HuH-7 (cell line): ENCODE results near the gene ACTRT2.

Experiments used
- DNase-seq: peaks from one replicate; pipeline ENCODE4 v3.0.0; 2011; ENCODE audit warnings: low spot score

The ACTRT2 gene

DNA sequence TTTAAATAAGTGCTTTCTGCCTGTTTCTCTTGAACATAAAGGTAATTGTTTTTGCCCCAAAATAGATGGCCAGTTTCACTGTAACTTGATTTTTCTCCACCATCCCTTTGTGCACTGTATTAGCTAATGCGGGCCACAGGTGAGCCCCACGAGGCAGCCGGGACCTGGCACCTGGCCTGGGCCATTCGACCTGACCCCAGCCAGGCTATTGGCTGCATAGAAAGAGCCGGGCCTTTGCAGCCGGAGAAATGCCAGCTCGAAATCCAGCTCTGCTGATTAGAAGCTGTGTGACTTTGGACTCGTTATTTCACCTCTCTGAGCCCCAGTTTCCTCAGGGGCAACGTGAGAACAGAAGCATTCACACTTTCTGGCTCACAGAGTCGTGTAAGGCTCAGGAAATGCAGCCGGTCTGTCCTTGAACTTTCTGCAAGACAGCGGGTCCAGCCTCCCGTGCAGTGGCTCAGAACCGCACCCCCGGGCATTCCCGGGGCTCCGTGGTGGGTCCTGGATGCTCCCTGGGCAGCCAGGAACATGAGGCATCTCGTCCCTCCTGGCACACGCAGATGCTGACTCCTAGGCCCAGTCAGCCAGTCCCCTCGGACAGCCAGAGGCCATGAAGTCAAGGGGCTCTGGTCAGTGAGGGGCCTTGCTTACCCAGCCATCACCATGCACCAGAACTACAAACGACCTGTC, 37.4 kb upstream of the ACTRT2 start:
- DNase-seq = no peak

DNA sequence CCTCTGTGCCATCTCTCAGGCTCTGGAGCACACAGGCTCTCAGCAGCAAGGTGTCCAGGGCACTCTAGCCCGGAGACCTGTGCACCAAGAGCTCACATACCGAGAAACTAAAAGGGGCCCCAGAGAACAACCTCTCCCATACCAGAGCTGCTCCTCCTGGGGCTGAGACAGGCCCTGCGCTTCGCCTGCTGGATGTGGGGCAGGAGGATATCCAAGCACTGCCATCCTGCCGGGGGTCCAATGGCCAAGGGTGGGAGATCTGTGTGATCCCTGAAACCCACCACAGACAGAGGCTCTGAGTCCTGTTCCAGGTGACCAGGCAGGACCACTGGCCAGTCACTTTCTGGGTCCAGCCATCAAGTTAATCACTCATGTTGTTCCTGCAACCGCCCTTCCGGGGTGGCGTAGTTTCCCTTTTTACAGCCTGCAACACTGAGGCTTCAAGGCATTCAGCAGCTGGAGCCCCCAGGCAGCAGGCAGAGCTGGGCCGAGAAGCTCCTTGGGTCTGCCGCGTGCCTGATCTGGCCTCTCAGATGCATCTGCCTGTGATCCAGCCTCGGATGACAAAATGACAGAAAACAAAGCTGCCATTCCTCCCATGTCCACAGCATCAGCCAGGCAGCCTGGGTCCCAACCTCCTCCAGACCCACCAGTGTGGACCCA, 36.7 kb upstream of the ACTRT2 start:
- no peak for DNase-seq

DNA sequence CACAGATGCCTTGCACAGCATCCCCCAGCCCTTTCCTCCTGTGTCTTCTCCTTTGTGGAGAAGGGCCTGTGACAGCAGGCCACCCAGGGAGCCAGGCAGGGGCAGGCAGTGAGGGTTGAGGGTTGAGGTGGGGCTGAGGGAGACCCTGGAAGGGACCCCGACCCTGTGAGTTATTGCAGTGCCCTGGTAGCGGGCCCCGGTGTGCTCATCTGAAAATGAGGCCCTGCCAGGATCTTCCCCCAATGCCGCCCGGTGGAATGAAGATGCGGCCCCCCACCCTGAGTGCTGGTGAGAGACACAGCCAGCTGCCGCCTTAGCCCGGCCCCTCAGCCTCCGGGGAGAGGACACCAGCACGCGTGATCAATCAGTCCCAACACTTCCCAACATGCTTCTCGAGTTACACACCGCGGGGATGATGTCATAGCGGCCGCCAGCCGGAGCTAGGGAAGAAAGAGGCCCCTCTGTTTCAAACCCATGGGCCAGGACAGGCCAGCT, 36.2 kb upstream of the ACTRT2 start:
- DNase-seq = no peak

GRCh38 chr1:2985694-2986548, 35.3 kb upstream of the ACTRT2 start:
- no peak for DNase-seq

DNA sequence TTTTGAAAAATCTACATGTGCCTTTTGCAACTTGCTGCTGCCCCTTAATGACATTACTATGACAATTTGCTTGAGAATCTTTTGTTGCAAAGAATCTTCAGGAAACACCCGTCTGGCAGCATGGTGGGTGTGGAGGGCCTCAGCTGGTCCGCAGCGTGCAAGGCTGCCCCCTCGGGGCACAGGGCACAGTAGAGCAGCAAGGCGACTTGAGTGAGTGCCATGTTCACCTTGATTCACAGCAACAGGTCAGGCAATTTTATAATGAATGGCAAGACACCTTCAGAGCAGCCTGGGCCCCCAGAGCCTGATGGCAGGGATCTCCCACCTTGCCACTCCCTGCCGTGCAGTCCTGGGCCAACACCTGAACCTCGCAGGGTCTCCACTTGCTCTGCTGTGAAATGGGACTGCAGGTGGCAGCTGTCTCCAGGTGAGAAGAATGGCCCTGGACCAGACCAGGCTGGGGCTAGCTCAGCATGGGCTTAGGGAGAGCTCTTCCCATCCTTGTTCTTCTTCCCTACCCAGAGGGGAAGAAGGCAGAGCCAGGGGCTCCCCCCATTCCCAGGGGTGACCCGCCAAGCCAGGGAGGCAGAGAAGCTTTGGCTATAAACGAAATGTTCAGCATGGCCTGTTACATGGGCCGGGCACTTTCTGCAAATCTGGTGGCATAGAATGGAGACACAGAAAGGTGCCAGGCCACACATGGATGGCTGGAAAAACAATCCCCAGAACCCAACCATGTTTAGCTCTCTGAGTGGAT, 34.5 kb upstream of the ACTRT2 start:
- DNase-seq = no peak

- no peak for DNase-seq
Measured at GRCh38 chr1:2987773-2988172, 33.5 kb upstream of the ACTRT2 start.

DNA sequence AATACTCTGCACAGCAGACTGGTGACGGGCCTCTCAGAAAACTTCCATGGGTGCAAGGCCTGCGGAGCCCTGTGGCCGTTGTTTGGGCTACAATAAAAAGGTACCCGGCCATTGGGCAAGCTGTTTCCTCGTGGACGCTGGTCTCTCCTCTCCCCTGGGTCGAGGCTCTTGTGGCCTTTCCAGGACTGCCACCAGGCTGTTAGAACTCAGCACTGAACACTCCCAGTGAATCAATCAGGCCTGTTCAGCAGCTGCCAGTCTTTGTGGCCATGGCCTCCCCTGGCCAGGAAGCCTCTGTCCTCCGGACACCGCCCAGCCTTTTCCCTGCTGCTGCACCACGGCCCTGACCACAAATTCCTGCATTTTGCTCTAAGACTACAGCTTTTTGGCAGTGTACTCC, 33.0 kb upstream of the ACTRT2 start:
- DNase-seq = no peak

DNA sequence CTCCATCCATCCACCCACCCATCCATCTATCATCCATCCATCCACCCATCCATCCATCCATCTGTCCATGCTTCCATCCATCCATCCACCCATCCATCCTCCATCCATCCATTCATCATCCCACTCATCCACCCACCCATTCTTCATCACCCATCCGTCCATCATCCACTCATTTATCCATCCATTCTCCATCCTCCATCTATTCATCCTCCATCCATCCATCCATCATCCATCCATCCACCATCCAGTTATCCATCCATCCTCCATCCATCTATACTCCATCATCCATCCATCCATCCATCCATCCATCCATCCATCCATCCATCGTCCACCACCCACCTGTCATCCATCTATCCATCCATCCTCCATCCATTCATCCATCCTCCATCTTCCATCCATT, 32.1 kb upstream of the ACTRT2 start:
- no peak for DNase-seq

DNA sequence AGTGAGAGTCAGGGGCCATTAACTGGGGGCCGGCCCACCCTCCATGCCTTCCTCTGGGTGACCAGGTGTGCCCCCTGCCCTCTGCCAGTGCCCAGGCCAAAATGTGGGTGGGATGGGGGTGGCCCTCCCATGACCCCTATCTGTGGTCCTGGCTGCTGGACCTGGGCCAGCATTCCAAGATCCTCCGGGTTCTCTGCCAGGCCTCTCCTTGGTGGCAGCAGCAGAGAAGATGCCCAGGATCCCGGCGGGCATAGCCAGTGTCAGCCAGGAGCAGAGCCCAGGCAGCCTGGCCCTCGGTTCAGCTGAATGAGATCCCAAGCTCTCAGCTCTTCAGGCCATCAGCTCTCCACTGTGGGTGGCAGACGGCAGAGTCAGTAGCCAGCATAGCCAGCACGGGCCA, 31.3 kb upstream of the ACTRT2 start:
- no peak for DNase-seq

DNA sequence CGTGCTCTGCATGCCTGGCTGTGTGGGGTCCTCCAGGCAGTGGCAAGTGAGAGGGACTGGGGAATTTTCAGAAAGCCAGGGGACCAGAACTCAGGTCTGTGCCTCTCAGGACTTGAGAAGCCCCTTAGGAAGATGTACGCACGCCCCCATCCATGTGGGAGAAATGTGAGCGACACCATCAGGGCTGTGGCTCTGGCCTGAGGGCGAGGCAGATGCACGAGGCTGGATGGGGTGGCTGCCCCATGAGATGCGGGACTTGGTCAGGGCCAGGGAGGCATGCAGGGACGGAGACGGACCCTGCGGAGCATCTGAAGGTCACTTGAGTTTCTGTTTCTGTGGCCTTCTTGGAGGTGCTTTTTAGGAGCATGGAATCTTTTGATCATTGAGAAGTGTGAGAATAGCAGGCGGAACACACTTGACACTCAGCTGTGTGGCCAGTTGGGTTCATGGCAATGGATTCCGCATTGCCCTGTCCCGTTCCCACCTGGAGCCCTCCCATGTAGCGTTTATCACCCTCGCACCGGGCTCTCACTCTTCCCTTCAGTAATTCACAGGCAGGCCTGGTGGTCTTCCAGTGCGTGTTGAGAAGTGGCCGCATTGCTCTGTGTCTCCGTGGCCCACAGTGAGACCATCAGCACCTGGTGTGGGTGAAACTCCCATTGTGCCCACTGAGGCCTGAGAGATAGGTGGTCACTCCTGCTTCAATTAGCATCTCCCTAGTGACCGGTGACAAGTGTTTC, 30.7 kb upstream of the ACTRT2 start:
- DNase-seq = no peak

GRCh38 chr1:2991753-2992495, 29.3 kb upstream of the ACTRT2 start:
- DNase-seq = no peak

GRCh38 chr1:2998503-2999100, 22.7 kb upstream of the ACTRT2 start:
- DNase-seq = no peak

DNA sequence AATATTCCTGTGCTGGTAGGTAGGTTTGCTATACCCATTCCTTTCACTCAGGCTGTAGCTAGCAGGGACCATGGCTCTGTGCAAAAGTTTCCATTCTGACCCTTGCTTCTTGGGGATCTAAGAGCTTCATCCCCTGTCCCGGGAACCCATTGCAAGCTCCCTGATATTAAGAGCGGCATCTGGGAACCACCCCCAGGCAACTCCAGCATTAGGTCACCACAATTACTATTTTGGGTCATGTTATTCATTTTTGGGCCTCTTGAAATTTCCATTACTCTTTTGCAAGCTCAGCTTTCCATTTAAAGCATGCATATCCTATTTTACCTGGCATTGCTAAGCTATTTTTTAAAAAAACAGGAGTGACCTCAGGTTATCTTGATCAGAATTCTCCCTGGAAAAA, 22.1 kb upstream of the ACTRT2 start:
- no peak for DNase-seq

DNA sequence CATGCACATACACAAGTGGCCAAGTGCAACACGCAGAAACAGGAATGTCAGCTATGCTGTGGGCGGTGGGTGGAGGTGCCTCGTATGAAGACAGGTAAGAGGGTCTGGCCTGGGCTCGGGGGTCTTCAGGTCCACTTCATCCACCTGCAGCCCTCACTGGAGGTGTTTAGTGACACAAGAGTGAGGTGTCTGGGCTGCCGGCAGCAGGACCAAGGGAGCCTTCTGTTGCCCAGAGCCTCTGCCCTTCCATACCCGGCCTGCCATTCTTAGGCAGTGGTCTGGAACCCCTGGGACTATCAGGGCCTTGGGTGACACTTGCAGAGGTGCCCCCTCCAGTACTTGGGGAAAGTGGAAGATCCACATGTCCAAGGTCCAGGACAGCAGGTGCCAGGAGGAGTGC, 21.7 kb upstream of the ACTRT2 start:
- no peak for DNase-seq

DNA sequence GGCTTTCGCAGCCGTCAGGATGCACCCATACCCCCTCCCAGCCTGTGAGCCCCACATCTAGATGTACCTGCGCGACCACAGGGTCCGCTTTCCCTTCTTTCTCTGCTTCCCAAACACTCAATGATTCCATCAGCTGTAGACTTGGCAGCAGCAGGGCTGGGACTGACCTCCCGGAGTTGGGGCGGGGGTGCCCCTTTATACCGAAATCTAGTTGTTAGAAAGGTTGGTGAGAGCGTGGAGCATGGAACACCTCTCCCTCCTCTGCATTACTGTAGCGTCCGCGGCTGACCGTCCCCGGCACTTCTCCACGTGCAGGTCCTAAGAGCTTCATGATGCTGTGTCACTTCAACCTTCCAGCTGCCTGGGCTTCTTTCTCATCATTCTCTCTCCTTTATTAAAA, 21.1 kb upstream of the ACTRT2 start:
- no peak for DNase-seq

- DNase-seq = no peak
Measured at GRCh38 chr1:3000671-3001470, 20.4 kb upstream of the ACTRT2 start.

DNA sequence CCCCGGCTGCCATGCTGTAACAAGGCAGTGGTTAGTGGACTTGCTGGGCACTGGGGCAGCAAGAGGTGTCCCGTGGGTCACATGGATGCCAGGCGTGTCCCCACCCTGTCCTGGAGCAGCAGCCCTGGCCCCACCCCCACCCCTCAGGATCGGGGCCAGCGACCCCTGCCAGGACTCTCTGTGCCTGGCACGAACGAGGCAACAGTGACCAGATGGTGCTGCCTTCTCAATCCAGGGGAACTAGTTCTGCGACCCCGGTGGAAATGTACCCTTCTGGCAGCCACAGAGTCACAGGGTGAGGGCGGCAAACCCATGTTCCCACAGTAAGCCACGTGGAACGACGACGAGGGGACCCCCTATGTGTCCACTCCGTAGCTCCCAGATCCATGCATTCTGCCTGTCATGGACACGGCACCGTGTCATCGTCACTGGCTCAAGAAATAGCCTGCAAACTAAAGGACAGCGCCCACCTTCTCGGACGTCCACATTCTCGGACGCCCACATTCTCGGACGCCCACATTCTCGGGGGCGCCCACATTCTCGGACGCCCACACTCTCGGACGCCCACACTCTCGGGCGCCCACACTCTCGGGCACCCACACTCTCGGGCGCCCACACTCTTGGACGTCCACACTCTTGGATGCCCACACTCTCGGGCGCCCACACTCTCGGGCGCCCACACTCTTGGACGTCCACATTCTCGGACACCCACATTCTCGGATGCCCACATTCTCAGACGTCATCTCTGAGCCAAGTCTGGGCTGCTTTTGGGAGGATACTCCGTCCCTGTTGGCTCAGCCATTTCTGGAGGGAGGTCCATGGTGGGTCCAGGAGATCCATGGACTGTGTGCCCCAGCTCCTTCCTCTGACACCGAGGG, 19.6 kb upstream of the ACTRT2 start:
- no peak for DNase-seq

DNA sequence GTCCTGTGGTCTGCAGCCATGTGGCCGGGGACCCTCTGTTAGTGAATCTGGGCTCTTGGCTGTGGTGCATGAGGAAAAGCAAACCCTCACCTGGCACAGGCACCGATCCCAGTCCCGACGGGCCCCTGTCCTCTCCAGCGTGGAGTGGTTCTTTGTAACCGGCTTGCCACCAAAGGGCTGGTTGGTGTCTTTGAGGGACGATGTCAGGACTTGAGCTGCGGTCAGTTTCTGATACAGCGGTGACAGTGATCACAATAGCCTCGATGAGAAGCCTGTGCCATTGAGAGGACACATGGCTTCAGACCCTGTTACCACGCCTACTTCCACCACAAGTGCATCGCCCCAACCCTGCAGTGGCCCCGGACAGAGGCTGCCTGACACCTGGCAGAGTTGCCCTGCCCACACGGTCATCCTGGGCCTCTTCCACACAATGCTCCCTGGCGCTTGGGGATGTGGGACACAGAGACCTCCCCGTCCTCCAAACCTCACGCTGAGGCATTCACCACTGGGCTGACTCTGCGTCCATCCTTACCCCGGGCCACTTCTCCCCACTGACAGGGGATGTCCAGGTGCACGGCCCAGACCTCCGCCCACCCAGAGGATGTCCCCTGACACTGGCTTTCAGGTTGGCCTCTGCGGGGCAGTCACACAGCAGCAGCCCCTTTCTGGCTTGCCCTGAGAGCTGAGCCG, 18.8 kb upstream of the ACTRT2 start:
- no peak for DNase-seq
